Measurements from ENCODE around the gene PWWP2B. TPM values are rescaled to one million over a fixed set of nuclear protein-coding genes. Genes with fewer than 3 reads are reported as not detected.

Gene PWWP2B
- total and polyA plus RNA-seq, 2 of the 13 experiments (the other 11 are each of a cell fraction or from before 2014, with no cell fraction given), result 2.3 to 4.7 TPM

GRCh38 chr10:132371641-132372081, 25.3 kb upstream of the PWWP2B start:
- no peaks in the 10 kb centered on the region for H3K36me3 ChIP-seq (replicated peaks in 1 of 2; ENCODE audit: control insufficient read depth in 1 of 2, insufficient read depth in 2 of 2, low read length in 2 of 2)
- peak overlapping the region; percentile 46 for H3K4me2 ChIP-seq (ENCODE audit: low read depth, low read length)
- in situ Hi-C loops (cut with HindIII; ENCODE audit: extremely low pct_ligation_motif_present, low pct_unique_long_range_greater_than_20kb), result no loop called here
- H3K9me3 ChIP-seq (ENCODE audit: low read length), result no peaks in the 10 kb centered on the region
- CTCF ChIA-PET (ENCODE audit: low intra/inter-chr PET ratio, low total read pairs), result no interaction called here
- intact Hi-C loops (cut with micrococcal nuclease; ENCODE audit: unreplicated experiment), result no loop called here
- FAIRE-seq (no peak), DNase-seq (ENCODE audit: low spot score) (no peak), ATAC-seq (peak; percentile 72)
- POLR2A ChIA-PET, result no interaction called here
- no peaks in the 10 kb centered on the region for H4K20me1 ChIP-seq (ENCODE audit: insufficient read depth, low read length)
- no peak overlapping the region for H3K4me3 ChIP-seq (replicated peaks in 1 of 3; ENCODE audit: insufficient read depth in 1 of 3, low read depth in 2 of 3, low read length in 3 of 3)
- no peak overlapping the region for H3K27ac ChIP-seq (ENCODE audit: extremely low read length, insufficient read depth, low read length)
- no peaks in the 10 kb centered on the region for H3K27me3 ChIP-seq (ENCODE audit: control insufficient read depth in 1 of 2, insufficient read depth in 2 of 2, low read length in 2 of 2)
- H2AFZ ChIP-seq (ENCODE audit: low read length), result no peak overlapping the region
- H3K9ac ChIP-seq (ENCODE audit: insufficient read depth, low read depth, low read length), result no peak overlapping the region
- peaks cover 31% of the 10 kb centered on the region for H3K4me1 ChIP-seq (ENCODE audit: insufficient read depth, low read length)
- H3K79me2 ChIP-seq (ENCODE audit: insufficient read depth, low read length), result no peaks in the 10 kb centered on the region
- BruUV-seq (replicated peaks), result no TSS peak
- 9% methylated on average over 3 of the region's 9 CpGs for WGBS (ENCODE audit: low lambda C conversion rate)
- TF ChIP-seq NCOR1 (IDR thresholded peaks at IDR 0.05; ENCODE audit: borderline replicate concordance, low read length) (no peak), ZNF24 (IDR thresholded peaks at IDR 0.05) (no peak), NCOA1 (CRISPR knock-in tag; IDR thresholded peaks at IDR 0.05) (no peak), ETV5 (CRISPR knock-in tag; IDR thresholded peaks at IDR 0.05; ENCODE audit: borderline replicate concordance) (peak; percentile 56; the same call in 1 of the 2 replicates), RAD21 (CRISPR knock-in tag; IDR thresholded peaks at IDR 0.05) (peak; percentile 38; the same call in 1 of the 2 replicates), ZFP90 (CRISPR knock-in tag; IDR thresholded peaks at IDR 0.05; ENCODE audit: borderline replicate concordance) (no peak), ZNF264 (CRISPR knock-in tag; IDR thresholded peaks at IDR 0.05) (no peak), GABPA (IDR thresholded peaks at IDR 0.05; ENCODE audit: low read depth, low read length) (no peak), GABPA (CRISPR knock-in tag; IDR thresholded peaks at IDR 0.05; ENCODE audit: low read depth) (0 out of 2 replicates have a peak, but pooled peaks have one; percentile 16), ZNF280B (CRISPR knock-in tag; IDR thresholded peaks at IDR 0.05; ENCODE audit: borderline replicate concordance) (0 out of 2 replicates have a peak, but pooled peaks have one; percentile 51), TFDP1 (CRISPR knock-in tag; IDR thresholded peaks at IDR 0.05; ENCODE audit: borderline replicate concordance) (0 out of 2 replicates have a peak, but pooled peaks have one; percentile 20), ZNF841 (CRISPR knock-in tag; IDR thresholded peaks at IDR 0.05; ENCODE audit: borderline replicate concordance) (no peak), ZNF83 (CRISPR knock-in tag; IDR thresholded peaks at IDR 0.05; ENCODE audit: borderline replicate concordance) (no peak), HNRNPL (IDR thresholded peaks at IDR 0.05; ENCODE audit: low read depth, low read length) (0 out of 2 replicates have a peak, but pooled peaks have one; percentile 52), CBX5 (CRISPR knock-in tag; IDR thresholded peaks at IDR 0.05; ENCODE audit: borderline replicate concordance) (0 out of 2 replicates have a peak, but pooled peaks have one; percentile 57), CTCF (CRISPR knock-in tag; IDR thresholded peaks at IDR 0.05) (peak; percentile 55)
